IMR-90 (cell line): ENCODE data around the gene NTM. TPM values are rescaled to one million over a fixed set of nuclear protein-coding genes. Genes with fewer than 3 reads are reported as not detected.

ENCODE experiments used
- ATAC-seq: fragments of 200-7000 bp; cut with Tn5 transposase; 2 replicates; pipeline ENCODE4 v1.9.1; 2020; ENCODE audit warnings: low read depth, mild to moderate bottlenecking, moderate library complexity
- BruUV-seq: library from RNA; stranded (reverse); fragments of 400-500 nt; replicated peaks from 2 replicates; lab custom pipeline; 2021; lab: Mats Ljungman, UMichigan
- CTCF ChIA-PET: fragments of 300-600 bp; formaldehyde crosslinking; extraction: SDS; loops from one replicate; lab custom pipeline; 2021; ENCODE audit warnings: antibody characterized with exemption; lab: Yijun Ruan, JAX
- POLR2A ChIA-PET: fragments of 300-600 bp; sonication (Branson Sonifier 250); formaldehyde crosslinking; loops from one replicate; lab custom pipeline; 2022; ENCODE audit warnings: antibody characterized with exemption; ENCODE audit not compliant: unreplicated experiment; lab: Charles Lee
- DNase-seq: peaks from one replicate; pipeline ENCODE4 v3.0.0; 2013
- H2AFZ ChIP-seq: replicated peaks from 2 replicates; pipeline ENCODE3; 2013; ENCODE audit warnings: low read length, mild to moderate bottlenecking; ENCODE audit not compliant: poor library complexity
- H2AK5ac ChIP-seq: 2 replicates; pipeline ENCODE4 v1.6.1; 2013; ENCODE audit warnings: low read depth, low read length, inconsistent platforms
- H2AK9ac ChIP-seq: replicated peaks from 2 replicates; pipeline ENCODE3; 2013; ENCODE audit warnings: mild to moderate bottlenecking, low read depth, low read length, moderate library complexity; ENCODE audit not compliant: poor library complexity
- H2BK120ac ChIP-seq: 2 replicates; pipeline ENCODE4 v1.6.1; 2013; ENCODE audit warnings: low read depth, low read length, inconsistent platforms
- H2BK15ac ChIP-seq: 3 replicates; pipeline ENCODE4 v1.6.1; 2013; ENCODE audit warnings: low read depth, low read length, inconsistent platforms
- H2BK20ac ChIP-seq: 2 replicates; pipeline ENCODE4 v1.6.1; 2013; ENCODE audit warnings: low read depth, mild to moderate bottlenecking, inconsistent platforms, low read length, moderate library complexity
- H2BK5ac ChIP-seq: 2 replicates; pipeline ENCODE4 v1.6.1; 2013; ENCODE audit warnings: mild to moderate bottlenecking, low read depth, low read length, inconsistent platforms; ENCODE audit not compliant: poor library complexity, severe bottlenecking
- H3K14ac ChIP-seq: replicated peaks from 2 replicates; pipeline ENCODE4 v1.6.1; 2013; ENCODE audit warnings: low read depth, low read length, inconsistent platforms
- H3K18ac ChIP-seq: 2 replicates; pipeline ENCODE4 v1.6.1; 2013; ENCODE audit warnings: low read depth, low read length, control low read depth
- H3K23ac ChIP-seq: 2 replicates; pipeline ENCODE4 v1.6.1; 2013; ENCODE audit warnings: low read depth, low read length, inconsistent platforms
- H3K27ac ChIP-seq: 2 replicates; pipeline ENCODE4 v1.5.1; 2013; ENCODE audit warnings: mild to moderate bottlenecking, control low read depth, low read length; ENCODE audit not compliant: insufficient read depth
- H3K27me3 ChIP-seq: 2 replicates; pipeline ENCODE4 v1.6.1; 2013; ENCODE audit warnings: low read length; ENCODE audit not compliant: control insufficient read depth, insufficient read depth
- H3K36me3 ChIP-seq: 2 replicates; pipeline ENCODE4 v1.6.1; 2013; ENCODE audit warnings: low read length, mixed read lengths; ENCODE audit not compliant: control insufficient read depth, insufficient read depth
- H3K4ac ChIP-seq: 2 replicates; pipeline ENCODE4 v1.6.1; 2013; ENCODE audit warnings: low read depth, low read length, inconsistent platforms
- H3K4me1 ChIP-seq: 2 replicates; pipeline ENCODE4 v1.6.1; 2013; ENCODE audit warnings: low read length, mixed read lengths; ENCODE audit not compliant: control insufficient read depth, insufficient read depth
- H3K4me2 ChIP-seq: 2 replicates; pipeline ENCODE4 v1.6.1; 2013; ENCODE audit warnings: low read depth, mild to moderate bottlenecking, control low read depth, low read length, moderate library complexity
- H3K4me3 ChIP-seq: 2 replicates; pipeline ENCODE4 v1.5.1; 2013; ENCODE audit warnings: low read depth, mild to moderate bottlenecking, control low read depth, low read length, moderate library complexity; ENCODE audit not compliant: insufficient read depth
- H3K56ac ChIP-seq: 2 replicates; pipeline ENCODE4 v1.6.1; 2013; ENCODE audit warnings: low read length, inconsistent platforms; ENCODE audit not compliant: insufficient read depth; ENCODE audit errors: extremely low read depth
- H3K79me1 ChIP-seq, 2 experiments: 2 replicates each; pipeline ENCODE4 v1.6.1; 2013; ENCODE audit warnings: low read length in 2 of 2, inconsistent platforms in 1 of 2, low read depth in 1 of 2
- H3K9ac ChIP-seq: 2 replicates; pipeline ENCODE4 v1.6.1; 2013; ENCODE audit warnings: low read depth, low read length, control low read depth
- H3K9me1 ChIP-seq: 2 replicates; pipeline ENCODE4 v1.6.1; 2013; ENCODE audit warnings: low read length, inconsistent platforms; ENCODE audit not compliant: insufficient read depth
- H3K9me3 ChIP-seq: 2 replicates; pipeline ENCODE4 v1.6.1; 2013; ENCODE audit warnings: low read length; ENCODE audit not compliant: control insufficient read depth, insufficient read depth
- H4K20me1 ChIP-seq: 2 replicates; pipeline ENCODE4 v1.6.1; 2013; ENCODE audit warnings: low read length, inconsistent platforms; ENCODE audit not compliant: insufficient read depth
- H4K5ac ChIP-seq: 2 replicates; pipeline ENCODE4 v1.6.1; 2013; ENCODE audit warnings: mild to moderate bottlenecking, low read depth, low read length, control low read depth
- H4K8ac ChIP-seq, 2 experiments: 2 replicates each; pipeline ENCODE4 v1.6.1; 2013; ENCODE audit warnings: low read depth in 2 of 2, low read length in 2 of 2, control low read depth in 1 of 2, inconsistent platforms in 1 of 2
- H4K91ac ChIP-seq: 2 replicates; pipeline ENCODE4 v1.6.1; 2013; ENCODE audit warnings: low read depth, low read length, inconsistent platforms; ENCODE audit not compliant: insufficient read depth
- NFE2L2 ChIP-seq: fragments of 150-350 bp; IDR thresholded peaks from 2 replicates; pipeline ENCODE4 v1.6.1; 2016; ENCODE audit warnings: low read depth, mild to moderate bottlenecking, low read length
- WGBS, 2 experiments: methylation state at CpG; one replicate each; pipeline versions ENCODE4 v1.1.5 to v1.1.7; 2013; ENCODE audit warnings: missing lambda C conversion rate in 2 of 2; ENCODE audit not compliant: insufficient read length in 1 of 2; ENCODE audit errors: extremely low coverage in 2 of 2; 5-methylcytosine and 5-hydroxymethylcytosine counted together
- dilution Hi-C: fragments of 300-500 bp; cut with HindIII; formaldehyde crosslinking; loops from one replicate; pipeline ENCODE4 v1.14.3; 2018; ENCODE audit warnings: low sequenced_read_pairs; ENCODE audit not compliant: unreplicated experiment
- in situ Hi-C: fragments of 300-500 bp; cut with MboI; formaldehyde crosslinking; loops from 3 replicates; pipeline ENCODE4 v1.14.3; 2019; ENCODE audit warnings: low sequenced_read_pairs, inconsistent platforms, mixed read lengths
- intact Hi-C: fragments of 100-400 bp; cut with micrococcal nuclease; formaldehyde crosslinking; loops from 2 replicates; pipeline ENCODE4 v1.10.0; 2022
- polyA plus RNA-seq, 3 experiments: library from polyadenylated mRNA; depleted of rRNA; stranded (reverse); fragments of >200 nt; gene quantifications; 2 replicates each; pipeline ENCODE4 v1.2.3, GENCODE V29; 2012; ENCODE audit warnings: low replicate concordance in 1 of 3
- total RNA-seq: library from RNA; depleted of rRNA; stranded (reverse); fragments of >200 nt; gene quantifications from 2 replicates; pipeline ENCODE4 v1.2.3, GENCODE V29; 2012

The NTM gene
- total and polyA plus RNA-seq, 2 of the 4 experiments (the other 2 are of a cell fraction): 19.5 to 25.5 TPM

GRCh38 chr11:131616481-131617140, 246.2 kb downstream of the NTM start:
- Histone ChIP-seq H3K27me3 (peaks cover 9% of the 10 kb centered on the region), H3K9ac (no peak overlapping the region), H2BK20ac (no peak overlapping the region), H3K18ac (no peak overlapping the region), H2BK15ac (no peak overlapping the region), H2AK5ac (no peak overlapping the region), H3K4me2 (no peak overlapping the region), H3K9me1 (no peaks in the 10 kb centered on the region), H3K4me1 (no peaks in the 10 kb centered on the region), H3K79me1 (no peaks in the 10 kb centered on the region), H2BK120ac (no peak overlapping the region), H2AFZ (no peak overlapping the region), H4K91ac (no peak overlapping the region), H3K14ac (no peak overlapping the region), H3K36me3 (no peaks in the 10 kb centered on the region), H2BK5ac (no peak overlapping the region), H3K4me3 (no peak overlapping the region), H3K56ac (no peak overlapping the region), H4K20me1 (no peaks in the 10 kb centered on the region), H2AK9ac (no peak overlapping the region), H3K4ac (no peak overlapping the region), H3K23ac (no peak overlapping the region), H3K27ac (no peak overlapping the region), H3K9me3 (no peaks in the 10 kb centered on the region), H4K5ac (no peak overlapping the region), H4K8ac (no peak overlapping the region)
- POLR2A ChIA-PET: no interaction called here
- CTCF ChIA-PET: no interaction called here
- no TSS peak for BruUV-seq
- TF ChIP-seq NFE2L2: no peak
- intact Hi-C loops: no loop called here
- ATAC-seq (no peak), DNase-seq (no peak)
- dilution Hi-C loops: no loop called here
- WGBS, 2 experiments: 51% methylated on average over 5 of the region's 9 CpGs; no CpG with 5 or more reads in 1 of the 2 experiments
- in situ Hi-C loops: no loop called here
